Embryonic facial prominence (tissue), 1 donor: Measurements from ENCODE around the gene PRDM11.
A peak's percentile ranks its signal among the peaks of the same experiment; 100 is the strongest.

Source experiments
- DNase-seq: peaks from one replicate; pipeline ENCODE4 v3.0.0-alpha.2; 2016; ENCODE audit errors: extremely low spot score

Gene PRDM11

DNA sequence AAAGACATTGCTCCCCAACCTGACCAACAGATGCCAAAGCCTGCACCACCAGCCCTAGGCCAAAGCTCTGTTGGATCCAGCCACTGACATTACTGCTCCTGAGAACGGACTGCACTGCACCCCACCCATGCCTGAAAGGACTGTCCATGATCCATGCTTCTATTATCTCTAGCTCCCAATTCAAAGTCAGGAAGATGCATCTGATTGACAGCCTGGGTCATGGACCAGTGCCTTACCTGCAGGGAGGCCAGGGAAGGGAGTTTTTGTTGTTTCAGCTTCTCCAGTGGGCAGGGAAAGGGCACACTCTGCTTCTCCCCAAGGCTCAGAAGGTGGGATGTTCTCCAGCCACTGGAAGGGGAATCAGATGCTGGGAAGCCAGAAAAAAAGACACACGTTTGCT, 4.8 kb upstream of the PRDM11 start:
- no peak for DNase-seq

DNA sequence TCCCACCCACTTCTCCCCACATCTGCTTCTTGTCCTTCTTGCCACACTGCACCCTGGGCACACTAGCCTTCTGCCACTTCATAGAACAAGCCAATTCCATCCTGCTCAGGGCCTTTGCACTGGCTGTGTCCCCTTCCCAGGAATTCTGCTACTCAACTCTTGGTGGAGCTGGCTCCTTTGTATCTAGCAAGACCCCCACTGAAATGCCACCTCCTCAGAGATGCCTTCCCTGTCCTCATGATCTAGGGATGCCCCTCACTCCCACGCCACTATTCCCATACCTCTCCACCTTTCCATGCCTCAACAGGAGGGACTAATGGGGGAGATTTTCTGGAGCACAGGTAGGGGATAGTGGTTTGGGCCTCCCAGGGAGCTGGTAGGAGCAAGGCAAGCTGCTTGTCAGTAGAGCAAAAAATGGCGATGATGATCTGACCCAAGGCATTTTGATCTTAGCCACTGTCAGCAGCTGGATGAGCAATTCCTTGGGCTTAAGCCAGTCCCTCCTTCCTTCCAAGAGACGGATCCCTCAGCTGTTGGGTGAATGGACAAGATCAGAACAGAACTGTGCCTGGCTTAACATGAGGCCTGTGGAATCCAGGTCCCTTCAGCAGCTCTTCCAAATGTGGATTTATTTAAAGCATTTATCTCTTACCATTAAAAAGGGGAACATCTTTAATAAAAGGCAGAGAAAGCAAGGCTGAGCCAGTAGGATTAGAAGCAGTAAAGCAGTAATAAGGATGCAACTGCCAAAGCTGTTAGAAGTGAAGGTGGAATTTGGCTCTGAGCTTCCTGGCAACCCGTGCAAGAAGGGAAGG, 4.0 kb upstream of the PRDM11 start:
- DNase-seq: no peak

- no peak for DNase-seq
These were observed 2.9 kb upstream of the PRDM11 start for GRCh38 chr11:45143494-45143893.

DNA sequence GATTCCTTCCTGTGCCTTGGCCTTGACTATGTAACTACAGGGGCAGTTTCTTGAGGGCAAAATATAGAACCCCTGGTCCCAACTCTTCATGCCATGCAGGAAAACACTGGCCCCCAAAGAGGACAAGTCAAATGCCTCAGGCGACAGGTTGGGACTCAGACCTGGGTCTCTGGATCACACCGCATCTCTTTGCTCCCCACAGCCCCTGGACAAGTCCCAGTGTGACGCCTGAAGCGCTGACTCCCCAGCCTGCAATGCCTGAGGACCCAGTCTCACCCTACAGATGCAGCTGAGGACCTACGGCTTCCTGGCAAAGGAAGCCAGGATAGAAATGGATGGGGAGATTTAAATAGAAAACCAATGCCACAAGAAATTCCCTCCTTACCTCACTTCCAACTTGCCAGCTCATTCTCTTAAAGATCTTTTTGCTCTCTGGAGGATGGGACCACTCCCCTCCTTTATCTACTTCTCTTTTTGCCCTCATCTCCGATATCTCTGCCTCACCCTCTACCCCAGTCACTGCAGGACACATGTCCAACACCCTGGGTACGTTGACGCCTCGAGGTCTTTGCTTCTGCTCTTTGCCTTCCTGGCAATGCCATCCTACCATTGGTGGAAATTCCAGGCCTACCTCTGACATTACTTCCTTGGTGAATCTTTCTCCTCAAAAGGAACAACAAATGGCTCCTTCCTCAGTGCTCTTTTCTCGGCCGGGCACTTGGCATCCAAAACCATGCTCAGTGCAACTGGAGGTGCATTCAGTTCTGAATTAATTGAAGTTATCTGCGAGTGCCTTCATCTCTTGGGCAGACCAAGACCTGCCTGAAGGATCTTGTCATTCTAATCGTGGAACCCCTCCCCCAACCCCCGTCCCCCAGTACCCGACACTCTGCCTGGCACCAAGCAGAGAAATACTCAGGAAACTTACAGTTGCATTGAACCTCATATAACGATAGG, 2.0 kb upstream of the PRDM11 start:
- no peak for DNase-seq

DNA sequence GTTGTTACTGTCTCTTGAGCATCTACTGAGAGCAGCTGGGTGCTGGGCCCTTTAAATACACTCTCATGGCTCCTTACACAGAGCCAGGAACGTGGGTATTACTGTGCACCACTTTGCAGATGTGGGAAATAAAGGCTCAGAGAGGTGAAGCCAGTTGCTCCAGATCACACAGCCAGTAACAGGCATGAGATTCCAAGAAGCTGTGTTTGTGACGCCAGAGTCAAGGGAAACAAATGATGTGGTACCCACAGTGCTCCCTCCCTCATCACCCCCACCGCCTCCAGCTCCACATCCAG, 1.4 kb upstream of the PRDM11 start:
- no peak for DNase-seq

DNA sequence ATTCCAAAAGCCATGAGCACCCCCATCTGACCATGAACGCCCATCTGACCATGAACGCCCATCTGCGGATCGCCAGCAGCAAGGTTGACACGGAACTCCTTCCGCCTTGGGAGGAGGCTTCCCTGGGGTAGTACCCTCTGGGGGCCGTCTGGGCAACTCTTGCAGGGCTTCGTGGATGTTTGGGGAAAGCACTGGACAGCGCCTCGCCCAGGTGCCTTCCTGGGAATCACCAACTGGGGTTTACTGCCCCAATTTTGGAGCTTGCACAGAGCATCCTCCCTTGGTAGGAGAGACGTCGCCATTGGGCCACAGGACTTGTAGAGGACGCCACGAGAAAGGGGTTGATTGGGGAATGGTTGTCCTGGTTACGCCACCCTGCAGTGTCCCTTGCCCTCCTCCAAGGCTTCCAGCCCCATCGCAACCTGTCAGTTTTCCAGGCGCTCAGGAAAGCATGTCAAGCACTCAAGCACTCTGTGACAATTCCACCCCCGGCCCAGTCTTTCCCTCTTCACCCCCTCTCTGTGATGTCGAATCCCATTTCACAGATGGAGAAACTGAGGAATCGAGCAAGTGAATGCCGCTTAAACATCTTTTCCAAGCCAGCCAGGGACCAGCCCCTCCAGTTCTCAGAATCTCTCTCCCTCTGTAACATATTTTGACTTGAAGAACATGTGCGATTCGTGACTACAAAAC, 914 bp upstream of the PRDM11 start:
- no peak for DNase-seq

- DNase-seq: peak; percentile 86
These were observed 734 bp downstream of the PRDM11 start for GRCh38 chr11:45147017-45147728.

DNA sequence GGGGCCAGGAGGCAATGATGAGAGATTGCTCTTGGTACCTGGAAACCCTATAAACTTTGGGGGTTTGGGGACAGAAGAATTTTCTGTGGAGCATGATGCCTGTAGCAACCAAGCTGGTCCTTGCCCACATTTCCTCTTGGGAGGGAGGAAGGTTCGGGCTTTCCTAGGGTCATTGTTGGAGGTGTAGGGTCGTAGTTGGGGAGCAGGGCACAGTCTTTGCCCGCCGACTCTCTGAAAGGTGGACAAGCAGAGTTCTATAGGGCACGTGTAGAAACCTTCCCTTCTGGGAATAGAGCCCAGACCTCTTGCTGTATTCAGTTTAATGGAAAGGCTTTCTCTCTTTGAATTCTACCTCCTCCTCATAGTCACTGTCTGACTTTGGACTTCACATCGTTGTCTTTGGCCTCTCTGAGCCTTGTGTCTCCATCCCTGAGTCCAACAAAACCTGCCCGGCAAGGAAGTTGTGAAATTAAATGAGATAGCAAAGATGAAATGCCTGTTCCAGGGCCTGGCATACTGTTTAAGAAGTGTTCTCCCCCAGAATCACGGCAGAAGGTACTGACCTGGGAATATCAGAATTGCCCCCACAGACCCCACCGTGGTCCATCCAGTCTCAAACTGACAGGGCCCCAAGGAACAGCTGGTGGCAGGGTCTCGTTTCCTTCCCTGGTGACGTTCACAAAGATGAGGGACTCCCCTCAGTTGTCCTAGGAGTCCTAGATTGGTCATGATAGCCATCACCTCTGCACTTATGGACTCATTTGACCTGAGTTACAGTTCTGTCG, 1.6 kb downstream of the PRDM11 start:
- DNase-seq: no peak

DNA sequence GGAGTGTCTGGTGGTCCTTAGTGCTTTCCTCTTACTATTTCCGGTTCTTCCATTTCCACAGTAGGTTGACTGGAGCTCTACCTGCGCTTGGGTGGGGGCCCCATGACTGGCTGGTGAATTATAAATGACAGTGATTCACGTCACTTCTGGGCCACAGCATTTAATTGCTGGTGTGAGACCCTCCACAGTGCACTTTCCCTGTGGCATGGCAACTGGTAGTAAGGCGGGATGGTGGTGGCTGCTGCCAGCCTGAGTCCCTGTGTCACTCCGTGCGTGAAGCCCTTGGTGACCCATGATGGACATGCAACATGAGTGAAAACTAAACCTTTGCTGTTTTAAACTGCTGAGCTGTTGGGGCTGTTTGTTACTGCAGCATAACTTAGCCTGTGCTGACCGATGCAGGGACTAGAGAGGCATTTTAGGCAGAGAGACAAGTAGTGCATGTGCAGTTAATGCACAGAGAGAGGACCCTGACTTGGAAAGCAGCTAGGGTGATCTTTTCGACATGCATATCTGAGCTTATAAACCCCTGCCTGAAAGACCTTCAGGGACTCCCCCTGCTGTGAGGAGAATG, 3.1 kb downstream of the PRDM11 start:
- DNase-seq: no peak

- no peak for DNase-seq
These were observed 3.9 kb downstream of the PRDM11 start for GRCh38 chr11:45150301-45150700.

GRCh38 chr11:45150943-45151342, 4.5 kb downstream of the PRDM11 start:
- DNase-seq: no peak

DNA sequence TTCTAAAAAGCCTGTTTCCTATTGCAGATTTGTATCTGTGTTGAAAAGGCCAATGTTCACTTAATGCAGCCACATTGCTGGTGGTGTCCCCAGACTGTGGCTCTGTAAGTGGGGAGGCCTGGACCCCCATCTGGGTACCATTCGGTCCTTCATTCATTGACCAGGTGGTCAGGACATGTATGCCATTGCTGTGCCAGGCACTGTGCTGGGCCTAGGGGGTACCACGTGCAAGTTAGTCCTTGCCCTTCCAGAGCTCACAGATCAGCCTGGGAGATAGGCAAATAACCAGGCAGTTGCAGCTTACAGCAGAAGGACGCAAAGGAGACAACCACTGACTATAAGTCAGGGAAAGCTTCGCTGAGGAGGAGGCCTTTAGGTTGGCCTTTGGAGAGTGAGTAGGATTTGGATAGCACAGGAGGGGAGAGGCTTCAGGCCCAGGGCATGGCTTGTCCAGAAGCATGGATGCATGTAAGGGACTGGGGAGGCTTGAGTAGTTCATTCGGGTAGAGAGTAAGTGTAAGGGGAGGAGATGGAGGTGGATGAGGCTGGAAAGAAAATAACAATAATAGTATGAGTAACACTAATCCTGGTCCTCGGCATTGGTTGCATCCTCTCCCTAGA, 5.0 kb downstream of the PRDM11 start:
- no peak for DNase-seq

DNA sequence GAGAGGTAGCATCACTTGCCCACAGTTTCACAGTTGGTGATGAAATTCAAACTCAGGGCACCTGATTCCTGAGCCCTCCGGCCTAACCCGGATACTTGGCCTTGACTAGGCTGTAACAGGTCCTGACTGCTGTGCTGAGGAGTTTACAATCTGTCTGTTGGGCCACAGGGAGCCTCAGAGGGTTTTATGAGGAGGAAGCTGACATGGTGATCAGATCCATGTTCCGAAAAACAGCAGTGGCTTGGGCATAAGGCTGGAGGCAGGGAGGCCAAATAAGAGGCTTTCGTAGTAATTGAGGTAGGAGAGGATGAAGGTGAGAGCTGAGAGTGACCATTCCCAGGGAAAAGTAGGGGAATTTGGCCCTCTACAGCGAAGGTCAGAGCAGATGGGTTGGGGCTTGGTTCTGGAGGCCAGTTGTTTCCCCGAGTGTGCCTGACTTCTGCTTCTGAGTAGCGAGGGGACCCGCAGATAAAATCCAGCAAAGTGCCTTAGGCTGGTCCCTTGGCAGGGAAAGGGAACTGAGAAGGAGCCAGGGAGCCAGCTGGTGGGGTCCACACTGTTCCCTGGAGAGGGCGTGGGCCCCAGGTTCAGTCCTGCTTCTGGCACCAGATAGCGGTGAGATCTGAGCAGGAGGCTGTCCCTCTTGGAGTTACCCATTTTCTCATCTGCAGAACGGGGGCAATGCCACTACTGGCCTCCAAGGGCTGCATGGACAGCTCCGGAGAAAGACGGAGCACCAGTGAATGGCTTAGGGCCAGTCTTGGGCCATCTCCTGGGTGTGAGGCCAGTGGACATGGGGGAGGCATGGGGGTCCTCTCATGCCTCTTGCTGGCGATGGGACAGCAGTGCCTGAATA, 6.5 kb downstream of the PRDM11 start:
- no peak for DNase-seq

DNA sequence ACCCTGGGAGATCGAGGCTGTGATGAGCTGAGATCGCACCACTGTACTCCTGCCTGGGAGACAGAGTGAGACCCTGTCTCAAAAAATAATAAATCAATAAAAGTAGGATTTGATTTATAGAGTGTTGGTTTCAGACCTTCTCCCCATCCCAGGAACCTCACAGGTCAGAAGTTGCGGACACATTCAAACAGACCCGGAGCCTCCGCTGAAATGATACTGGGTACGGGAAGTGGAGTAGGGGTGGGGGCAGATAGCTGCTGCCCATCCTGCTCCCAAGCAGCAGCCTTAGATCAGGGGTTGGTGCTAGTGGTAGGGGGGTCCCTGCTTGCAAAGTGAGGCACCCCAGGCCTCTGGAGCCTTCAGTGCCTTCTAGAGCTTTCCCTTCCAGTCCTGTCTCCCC, 7.8 kb downstream of the PRDM11 start:
- no peak for DNase-seq

DNA sequence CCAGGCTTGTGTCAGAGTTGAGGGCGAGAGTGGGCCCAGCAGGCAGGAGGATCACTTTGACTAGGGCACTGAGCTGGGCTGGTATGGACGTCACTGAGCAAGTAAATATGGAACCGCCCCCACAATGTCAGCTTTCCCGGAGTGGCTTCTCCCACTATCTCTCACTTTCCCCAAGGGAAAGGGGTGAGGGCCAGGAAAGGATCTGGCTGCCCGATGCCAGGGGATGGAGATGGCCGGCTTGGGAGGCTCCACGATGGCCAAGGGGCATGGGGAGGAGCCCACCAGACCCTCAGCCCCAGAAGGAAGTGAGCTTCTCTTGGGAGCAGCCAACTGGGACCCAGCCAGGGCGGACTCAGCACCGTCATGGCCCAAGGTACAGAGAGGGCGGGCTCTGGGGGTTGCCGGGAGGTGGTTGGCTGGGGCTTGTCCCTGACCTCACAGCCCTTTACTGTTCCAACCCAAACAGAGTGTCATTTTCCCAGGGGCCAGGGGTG, 8.7 kb downstream of the PRDM11 start:
- DNase-seq: no peak

GRCh38 chr11:45155627-45156180, 9.3 kb downstream of the PRDM11 start:
- DNase-seq: no peak

- DNase-seq: no peak
These were observed 9.8 kb downstream of the PRDM11 start for GRCh38 chr11:45156201-45156600.

DNA sequence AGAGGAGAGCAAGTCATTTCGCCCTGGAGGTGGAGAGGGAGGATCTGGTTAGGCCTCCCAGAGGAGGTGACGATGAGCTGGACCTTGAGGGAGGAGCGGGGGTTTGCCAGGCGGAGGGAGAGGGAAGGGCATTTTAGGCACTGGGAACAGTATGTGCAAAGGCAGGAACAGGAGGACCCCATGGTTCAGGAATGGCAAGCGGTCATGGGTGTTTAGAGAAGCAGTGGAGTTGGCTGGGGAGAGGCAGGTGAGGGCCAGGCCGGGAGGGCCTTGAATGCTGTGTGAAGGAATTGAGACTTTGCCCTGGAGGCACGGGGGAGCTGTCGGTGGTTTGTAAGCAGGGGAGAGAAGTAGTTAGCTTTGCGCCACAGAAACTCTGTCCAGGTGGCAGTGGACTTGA, 10.3 kb downstream of the PRDM11 start:
- no peak for DNase-seq
